K562 (cell line): ENCODE results near the gene FHDC1. TPM values are rescaled to one million over a fixed set of nuclear protein-coding genes. Genes with fewer than 3 reads are reported as not detected.

Source experiments
- ATAC-seq: fragments of 200-7000 bp; cut with Tn5 transposase; 3 replicates; pipeline ENCODE4 v1.9.1; 2020; ENCODE audit warnings: moderate library complexity
- BruUV-seq: library from RNA; stranded (reverse); fragments of 400-500 nt; replicated peaks from 2 replicates; lab custom pipeline; 2021; lab: Mats Ljungman, UMichigan
- CTCF ChIA-PET: fragments of 300-600 bp; formaldehyde crosslinking; extraction: SDS; loops from one replicate; lab custom pipeline; 2021; ENCODE audit warnings: low intra/inter-chr PET ratio; lab: Yijun Ruan, JAX
- POLR2A ChIA-PET: fragments of 300-600, 350-650 bp; sonication (Branson Sonifier 250); formaldehyde crosslinking; extraction: SDS; loops from one replicate; lab custom pipeline; 2021; ENCODE audit warnings: antibody characterized with exemption, inconsistent platforms; lab: Yijun Ruan, JAX
- DNase-seq, 4 experiments: peaks; one replicate each; pipeline versions ENCODE4 v3.0.0 to v3.0.0-alpha.2; 2011 to 2018; ENCODE audit warnings: low spot score in 3 of 4, mixed read lengths in 3 of 4; ENCODE audit errors: extremely low read depth in 1 of 4
- FAIRE-seq: peaks from 2 replicates; lab custom pipeline; 2011; peaks lifted over from hg19 to GRCh38; lab: Jason Lieb, UNC
- H2AFZ ChIP-seq: 2 replicates; pipeline ENCODE4 v1.6.0; 2011; ENCODE audit warnings: low read depth, low read length, control low read depth, inconsistent platforms
- H3K27ac ChIP-seq: fragments of 200-600 bp; 3 replicates; pipeline ENCODE4 v1.8.0; 2011; ENCODE audit warnings: low read depth, mild to moderate bottlenecking, control low read depth, inconsistent platforms, low read length, moderate library complexity, mixed read lengths; ENCODE audit errors: extremely low read depth
- H3K27me3 ChIP-seq, 2 experiments: fragments of 300-600 bp in 1 of 2; 2 replicates in 1 of 2; 3 replicates in 1 of 2; pipeline versions ENCODE4 v1.6.0 to v1.8.0; 2011; ENCODE audit warnings: inconsistent platforms in 2 of 2, low read length in 2 of 2, mild to moderate bottlenecking in 1 of 2, mixed read lengths in 1 of 2, moderate library complexity in 1 of 2; ENCODE audit not compliant: control insufficient read depth in 2 of 2, insufficient read depth in 2 of 2
- H3K36me3 ChIP-seq: fragments of 300-600 bp; 3 replicates; pipeline ENCODE4 v1.8.0; 2011; ENCODE audit warnings: mild to moderate bottlenecking, low read length, inconsistent platforms; ENCODE audit not compliant: control insufficient read depth, insufficient read depth
- H3K4me1 ChIP-seq, 2 experiments: fragments of 200-600 bp in 1 of 2; replicated peaks in 1 of 2; 2 replicates in 1 of 2; 3 replicates in 1 of 2; pipeline versions ENCODE4 v1.5.1 to v1.8.0; 2011; ENCODE audit warnings: inconsistent platforms in 2 of 2, low read length in 2 of 2, mild to moderate bottlenecking in 1 of 2, mixed read lengths in 1 of 2, moderate library complexity in 1 of 2; ENCODE audit not compliant: control insufficient read depth in 2 of 2, insufficient read depth in 2 of 2
- H3K4me2 ChIP-seq: 2 replicates; pipeline ENCODE4 v1.6.1; 2011; ENCODE audit warnings: low read length, control low read depth, inconsistent platforms, mixed read lengths; ENCODE audit not compliant: insufficient read depth
- H3K4me3 ChIP-seq: fragments of 200-600 bp; sonication (generic), shearing (Covaris generic); 2 replicates; pipeline ENCODE4 v1.5.1; 2016; ENCODE audit warnings: control low read depth, inconsistent platforms
- H3K79me2 ChIP-seq: fragments of 200-600 bp; 3 replicates; pipeline ENCODE4 v1.8.0; 2011; ENCODE audit warnings: low read length, inconsistent platforms; ENCODE audit not compliant: control insufficient read depth, insufficient read depth
- H3K9ac ChIP-seq, 2 experiments: 2 replicates each; pipeline versions ENCODE4 v1.6.0 to v1.6.1; 2011; ENCODE audit warnings: low read depth in 2 of 2, low read length in 2 of 2, control low read depth in 1 of 2, inconsistent platforms in 1 of 2, mild to moderate bottlenecking in 1 of 2, mixed read lengths in 1 of 2; ENCODE audit not compliant: insufficient read depth in 1 of 2
- H3K9me1 ChIP-seq: one replicate; pipeline ENCODE4 v1.6.0; 2011; ENCODE audit warnings: inconsistent platforms, mild to moderate bottlenecking, low read length, moderate library complexity; ENCODE audit not compliant: control insufficient read depth, insufficient read depth
- H3K9me3 ChIP-seq: replicated peaks from 2 replicates; pipeline ENCODE4 v1.5.1; 2011; ENCODE audit warnings: low read depth, low read length, inconsistent platforms; ENCODE audit not compliant: control insufficient read depth, insufficient read depth
- H4K20me1 ChIP-seq: replicated peaks from 2 replicates; pipeline ENCODE4 v1.6.1; 2011; ENCODE audit warnings: low read length, inconsistent platforms, mixed read lengths; ENCODE audit not compliant: control insufficient read depth, insufficient read depth
- FOXP1 ChIP-seq: sonication (generic); formaldehyde crosslinking; IDR thresholded peaks from 2 replicates; pipeline ENCODE4 v1.8.0; 2022; ENCODE audit warnings: mild to moderate bottlenecking, missing genetic modification reagents
- KLF16 ChIP-seq: IDR thresholded peaks from 2 replicates; pipeline ENCODE4 v1.6.1; 2016; ENCODE audit warnings: antibody characterized with exemption
- TCF3 ChIP-seq: sonication (generic); formaldehyde crosslinking; IDR thresholded peaks from 2 replicates; pipeline ENCODE4 v1.4.0; 2020; ENCODE audit warnings: mild to moderate bottlenecking, missing genetic modification reagents
- ZBTB33 ChIP-seq: sonication (generic); formaldehyde crosslinking; IDR thresholded peaks from 2 replicates; pipeline ENCODE4 v1.8.1; 2023; ENCODE audit warnings: mild to moderate bottlenecking, missing genetic modification reagents
- ZC3H11A ChIP-seq: IDR thresholded peaks from 2 replicates; pipeline ENCODE4 v1.6.1; 2012; ENCODE audit warnings: low read depth, low read length, improper control_type of control experiment
- ZFP36 ChIP-seq: fragments of 150-350 bp; IDR thresholded peaks from 2 replicates; pipeline ENCODE4 v1.6.1; 2018; ENCODE audit warnings: low read length, low read depth; ENCODE audit not compliant: partially characterized antibody
- WGBS: fragments of 100-300 bp; shearing (Covaris generic); methylation state at CpG from one replicate; pipeline ENCODE4 v1.1.6; 2016; ENCODE audit warnings: low coverage, mixed read lengths; ENCODE audit not compliant: insufficient coverage; ENCODE audit errors: missing lambda C conversion rate; 5-methylcytosine and 5-hydroxymethylcytosine counted together
- in situ Hi-C: fragments of 300-500 bp; cut with MboI; formaldehyde crosslinking; loops from 4 replicates; pipeline ENCODE4 v1.15.0; 2018; ENCODE audit warnings: inconsistent platforms, mixed read lengths
- intact Hi-C: fragments of 100-400 bp; cut with micrococcal nuclease; formaldehyde crosslinking; loops from 2 replicates; pipeline ENCODE4 v1.14.2; 2022
- polyA plus RNA-seq, 8 experiments: library from polyadenylated mRNA; depleted of rRNA in 4 of 8; stranded (reverse) in 5 of 8; unstranded in 3 of 8; fragments of >200 nt; fragmentation: Nextera tagmentation in 2 of 8; fragmentation: Illumina TruSeq in 1 of 8; extraction: Ambion mirVana in 2 of 8; extraction: Trizol in 1 of 8; gene quantifications; 2 replicates each; pipeline versions ENCODE4 v1.2.1 to v1.2.3, GENCODE V29; 2011 to 2014; ENCODE audit warnings: inconsistent platforms in 1 of 8, missing spikeins in 1 of 8
- total RNA-seq, 7 experiments: library from RNA; depleted of rRNA in 6 of 7; stranded (reverse); fragments of >200 nt in 6 of 7; fragmentation: Illumina TruSeq in 2 of 7; extraction: Trizol in 2 of 7; gene quantifications; 2 replicates each; pipeline versions ENCODE4 v1.2.1 to v1.2.3, GENCODE V29; 2011 to 2021; ENCODE audit warnings: low replicate concordance in 1 of 7

The FHDC1 gene
- total and polyA plus RNA-seq, 9 of the 15 experiments (the other 6 are each of a cell fraction or from before 2014, with no cell fraction given), result 0.01 to 0.43 (median 0.07) TPM

- ChIA-PET POLR2A (interaction anchor here (0.6 kb wide), 1 partner anchor 61 kb away, joined by 3 read pairs; no protein-coding TSS in a partner anchor), CTCF (no interaction called here)
- no TSS peak for BruUV-seq
- H2AFZ ChIP-seq, result peak overlapping the region; percentile 70
- no peaks in the 10 kb centered on the region for H3K9me1 ChIP-seq
- H3K4me1 ChIP-seq, result peaks cover 6 to 8% of the 10 kb centered on the region in 2 experiments; a peak in 3 of 5 replicates
- H3K4me3 ChIP-seq, result no peak overlapping the region
- WGBS, result 0% methylated on average over 4 of the region's 8 CpGs
- H3K27me3 ChIP-seq, result peaks cover 13 to 34% of the 10 kb centered on the region in 2 experiments
- H3K79me2 ChIP-seq, result no peaks in the 10 kb centered on the region
- ATAC-seq (peak; percentile 33; the same call in 2 of the 3 replicates), DNase-seq (peak in 1 of 4 experiments; percentile 25), FAIRE-seq (no peak)
- TF ChIP-seq KLF16 (no peak), ZFP36 (no peak), ZC3H11A (no peak), FOXP1 (no peak), ZBTB33 (CRISPR knock-in tag) (no peak), TCF3 (0 out of 2 replicates have a peak, but pooled peaks have one; percentile 25)
- no peaks in the 10 kb centered on the region for H3K36me3 ChIP-seq
- intact Hi-C loops, result no loop called here
- 0 out of 2 replicates have a peak, but pooled peaks cover 3% of the 10 kb centered on the region for H4K20me1 ChIP-seq
- no peaks in the 10 kb centered on the region for H3K9me3 ChIP-seq
- H3K27ac ChIP-seq, result no peak overlapping the region
- peak overlapping the region; percentile 8 to 63; a peak in 2 of 4 replicates for H3K9ac ChIP-seq
- in situ Hi-C loops, result no loop called here
- H3K4me2 ChIP-seq, result peak overlapping the region; percentile 49
Observed at GRCh38 chr4:153005899-153006381, 69.8 kb downstream of the FHDC1 start.
